BJ (cell line): Measurements from ENCODE around the gene ZDBF2. TPM values are rescaled to one million over a fixed set of nuclear protein-coding genes. Genes with fewer than 3 reads are reported as not detected.

Experiments
- CTCF ChIA-PET: fragments of 350-600 bp; formaldehyde crosslinking; extraction: SDS; loops from one replicate; lab custom pipeline; 2021; ENCODE audit warnings: antibody characterized with exemption, inconsistent platforms; lab: Yijun Ruan, JAX
- POLR2A ChIA-PET: fragments of 300-600 bp; sonication (Branson Sonifier 250); formaldehyde crosslinking; extraction: SDS; loops from one replicate; lab custom pipeline; 2021; ENCODE audit warnings: antibody characterized with exemption; lab: Charles Lee
- DNase-seq: peaks from one replicate; pipeline ENCODE4 v3.0.0-alpha.2; 2011; ENCODE audit warnings: low read depth
- H3K27me3 ChIP-seq: 2 replicates; pipeline ENCODE4 v1.6.0; 2011; ENCODE audit warnings: low read length; ENCODE audit not compliant: control insufficient read depth, insufficient read depth
- H3K36me3 ChIP-seq: 2 replicates; pipeline ENCODE4 v1.5.1; 2011; ENCODE audit warnings: low read length; ENCODE audit not compliant: control insufficient read depth, insufficient read depth
- H3K4me3 ChIP-seq: 2 replicates; pipeline ENCODE4 v1.5.1; 2011; ENCODE audit warnings: low read depth, mild to moderate bottlenecking, control low read depth, low read length
- polyA plus RNA-seq: library from polyadenylated mRNA; depleted of rRNA; stranded (reverse); fragments of >200 nt; gene quantifications from 2 replicates; pipeline ENCODE4 v1.2.3, GENCODE V29; 2011
- TF ChIP-seq, protein P1 (sequence below): IDR thresholded peaks from 2 replicates; pipeline ENCODE4 v1.5.1; 2011; ENCODE audit warnings: low read depth, mild to moderate bottlenecking, control low read depth, inconsistent platforms, low read length, moderate library complexity; ENCODE audit not compliant: insufficient read depth

The ZDBF2 gene
- polyA plus RNA-seq, 1 experiment = 2.5 TPM

DNA sequence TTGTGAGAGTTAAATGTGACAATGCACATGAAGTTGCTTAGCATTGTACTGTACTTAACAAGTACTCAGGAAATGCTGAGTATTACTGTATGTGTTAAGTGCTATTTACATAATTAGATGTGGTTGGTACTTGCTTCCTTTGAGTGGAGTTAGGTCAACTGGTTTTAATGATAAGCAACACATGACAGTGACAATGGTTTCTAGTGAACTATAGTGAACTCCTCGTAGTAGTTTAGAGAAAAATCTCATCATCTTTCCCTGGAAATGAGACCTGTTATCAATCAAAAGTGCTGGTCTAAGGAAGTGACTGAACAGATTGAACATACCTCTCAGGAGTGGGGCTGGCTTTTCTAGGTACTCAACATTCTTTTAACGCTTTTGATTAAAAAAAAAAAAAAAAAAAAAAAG lies 29.2 kb upstream of the ZDBF2 start:
- POLR2A ChIA-PET = no interaction called here
- CTCF ChIA-PET = no interaction called here
- TF ChIP-seq, protein P1, sequence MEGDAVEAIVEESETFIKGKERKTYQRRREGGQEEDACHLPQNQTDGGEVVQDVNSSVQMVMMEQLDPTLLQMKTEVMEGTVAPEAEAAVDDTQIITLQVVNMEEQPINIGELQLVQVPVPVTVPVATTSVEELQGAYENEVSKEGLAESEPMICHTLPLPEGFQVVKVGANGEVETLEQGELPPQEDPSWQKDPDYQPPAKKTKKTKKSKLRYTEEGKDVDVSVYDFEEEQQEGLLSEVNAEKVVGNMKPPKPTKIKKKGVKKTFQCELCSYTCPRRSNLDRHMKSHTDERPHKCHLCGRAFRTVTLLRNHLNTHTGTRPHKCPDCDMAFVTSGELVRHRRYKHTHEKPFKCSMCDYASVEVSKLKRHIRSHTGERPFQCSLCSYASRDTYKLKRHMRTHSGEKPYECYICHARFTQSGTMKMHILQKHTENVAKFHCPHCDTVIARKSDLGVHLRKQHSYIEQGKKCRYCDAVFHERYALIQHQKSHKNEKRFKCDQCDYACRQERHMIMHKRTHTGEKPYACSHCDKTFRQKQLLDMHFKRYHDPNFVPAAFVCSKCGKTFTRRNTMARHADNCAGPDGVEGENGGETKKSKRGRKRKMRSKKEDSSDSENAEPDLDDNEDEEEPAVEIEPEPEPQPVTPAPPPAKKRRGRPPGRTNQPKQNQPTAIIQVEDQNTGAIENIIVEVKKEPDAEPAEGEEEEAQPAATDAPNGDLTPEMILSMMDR = no peak

DNA sequence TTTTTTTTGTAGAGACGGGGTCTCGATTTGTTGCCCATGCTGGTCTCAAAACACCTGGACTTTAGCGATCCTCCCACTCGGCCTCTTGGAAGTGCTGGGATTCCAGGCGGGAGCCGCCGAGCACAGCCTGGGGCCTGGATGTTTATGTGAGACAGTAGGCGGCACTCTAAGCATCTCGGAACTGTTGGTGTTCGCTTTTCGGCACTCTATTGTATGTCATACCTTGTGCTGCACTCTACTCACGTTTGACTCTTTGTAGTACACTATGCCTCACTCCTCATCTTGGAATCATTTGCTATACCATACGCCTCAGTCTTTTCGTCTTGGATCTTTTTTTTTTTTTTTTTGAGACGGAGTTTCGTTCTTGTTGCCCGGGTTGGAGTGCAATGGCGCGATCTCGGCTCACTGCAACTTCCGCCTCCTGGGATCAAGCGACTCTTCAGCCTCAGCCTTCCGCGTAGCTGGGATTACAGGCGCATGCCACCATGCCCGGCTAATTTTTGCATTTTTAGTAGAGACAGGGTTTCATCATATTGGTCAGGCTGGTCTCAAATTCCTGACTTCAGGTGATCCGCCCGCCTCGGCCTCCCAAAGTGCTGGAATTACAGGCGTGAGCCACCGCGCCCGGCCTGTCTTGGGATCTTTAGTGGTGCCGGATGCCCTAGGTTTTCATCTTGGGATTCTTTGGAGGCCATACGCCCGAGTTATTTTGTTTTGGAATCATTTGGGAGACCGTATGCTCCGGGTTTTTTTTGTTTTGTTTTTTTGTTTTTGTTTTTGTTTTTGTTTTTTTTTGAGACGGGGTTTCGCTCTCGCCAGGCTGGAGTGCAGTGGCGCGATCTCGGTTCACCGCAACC lies 24.2 kb upstream of the ZDBF2 start:
- ChIA-PET POLR2A (interaction anchor here (0.6 to 0.7 kb wide), 3 partner anchors 212 to 300 kb away, joined by 4 to 7 read pairs (median 6); no protein-coding TSS in a partner anchor), CTCF (interaction anchor here (1.0 kb wide), 1 partner anchor 13 kb away, joined by 3 read pairs; no protein-coding TSS in a partner anchor)
- TF ChIP-seq, protein P1 = peak; percentile 24; the same call in 1 of the 2 replicates
- H3K4me3 ChIP-seq = peak overlapping the region; percentile 25
- no peaks in the 10 kb centered on the region for H3K36me3 ChIP-seq
- no peak for DNase-seq
- peaks cover 7% of the 10 kb centered on the region for H3K27me3 ChIP-seq

More for the DNA sequence above, 29.2 kb upstream of the ZDBF2 start:
- Histone ChIP-seq H3K36me3 (no peaks in the 10 kb centered on the region), H3K4me3 (no peak overlapping the region), H3K27me3 (no peaks in the 10 kb centered on the region; the same call in 1 of the 2 replicates)
- DNase-seq = no peak

DNA sequence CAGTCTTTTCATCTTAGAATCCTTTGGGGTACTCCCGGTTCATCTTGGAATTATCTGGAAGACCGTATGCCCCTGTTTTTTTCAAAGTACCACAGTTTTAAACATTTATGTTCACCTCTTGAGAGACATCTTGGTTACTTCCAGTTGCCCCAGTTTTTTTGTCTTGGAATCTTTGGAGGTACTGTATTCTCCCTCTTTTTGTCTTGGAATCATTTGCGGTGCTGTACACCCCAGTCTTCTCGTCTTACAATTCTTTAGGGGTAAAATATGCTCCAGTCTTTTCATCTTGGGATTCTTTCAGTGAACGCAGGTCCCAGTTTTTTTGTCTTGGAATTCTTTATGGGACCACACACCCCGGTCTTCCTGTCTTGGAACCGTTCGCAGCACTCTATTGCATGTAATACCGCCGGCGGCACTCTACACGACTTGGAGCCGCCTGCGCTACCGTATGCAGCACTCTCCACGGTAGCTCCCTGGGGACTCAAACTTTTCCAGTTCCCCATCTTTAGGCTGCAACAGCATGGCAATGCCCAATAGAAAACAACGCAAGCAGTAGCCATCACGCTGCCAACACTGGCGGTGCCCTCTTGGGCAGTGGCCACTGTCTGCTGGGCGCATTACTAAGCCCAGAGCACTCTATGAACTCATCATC lies 21.2 kb upstream of the ZDBF2 start:
- no peak for DNase-seq
- Histone ChIP-seq H3K4me3 (no peak overlapping the region), H3K27me3 (peaks cover 17% of the 10 kb centered on the region), H3K36me3 (no peaks in the 10 kb centered on the region)
- POLR2A ChIA-PET = no interaction called here
- TF ChIP-seq, protein P1 = no peak
- CTCF ChIA-PET = no interaction called here

GRCh38 chr2:206253777-206254166 lies 20.7 kb upstream of the ZDBF2 start:
- Histone ChIP-seq H3K36me3 (no peaks in the 10 kb centered on the region), H3K27me3 (peaks cover 17% of the 10 kb centered on the region), H3K4me3 (no peak overlapping the region)
- ChIA-PET POLR2A (no interaction called here), CTCF (no interaction called here)
- TF ChIP-seq, protein P1 = no peak
- DNase-seq = no peak

- ChIA-PET POLR2A (no interaction called here), CTCF (interaction anchor here (0.6 to 0.7 kb wide), 2 partner anchors 16 to 25 kb away, joined by 3 read pairs; no protein-coding TSS in a partner anchor)
- no peak for DNase-seq
- peaks cover 26% of the 10 kb centered on the region for H3K27me3 ChIP-seq
- no peak overlapping the region for H3K4me3 ChIP-seq
- no peaks in the 10 kb centered on the region for H3K36me3 ChIP-seq
- TF ChIP-seq, protein P1 = no peak
Measured at GRCh38 chr2:206255003-206255402, 19.5 kb upstream of the ZDBF2 start.
